Measurements from ENCODE around the gene TBC1D13. TPM values are rescaled to one million over a fixed set of nuclear protein-coding genes. Genes with fewer than 3 reads are reported as not detected.
"Not testable (repeated sequence)": the region's sequence is repeated elsewhere in the genome, so short reads cannot be mapped to it uniquely, and the experiment has no call there.

TBC1D13 gene
- polyA plus RNA-seq, 1 experiment = 31.9 TPM

DNA sequence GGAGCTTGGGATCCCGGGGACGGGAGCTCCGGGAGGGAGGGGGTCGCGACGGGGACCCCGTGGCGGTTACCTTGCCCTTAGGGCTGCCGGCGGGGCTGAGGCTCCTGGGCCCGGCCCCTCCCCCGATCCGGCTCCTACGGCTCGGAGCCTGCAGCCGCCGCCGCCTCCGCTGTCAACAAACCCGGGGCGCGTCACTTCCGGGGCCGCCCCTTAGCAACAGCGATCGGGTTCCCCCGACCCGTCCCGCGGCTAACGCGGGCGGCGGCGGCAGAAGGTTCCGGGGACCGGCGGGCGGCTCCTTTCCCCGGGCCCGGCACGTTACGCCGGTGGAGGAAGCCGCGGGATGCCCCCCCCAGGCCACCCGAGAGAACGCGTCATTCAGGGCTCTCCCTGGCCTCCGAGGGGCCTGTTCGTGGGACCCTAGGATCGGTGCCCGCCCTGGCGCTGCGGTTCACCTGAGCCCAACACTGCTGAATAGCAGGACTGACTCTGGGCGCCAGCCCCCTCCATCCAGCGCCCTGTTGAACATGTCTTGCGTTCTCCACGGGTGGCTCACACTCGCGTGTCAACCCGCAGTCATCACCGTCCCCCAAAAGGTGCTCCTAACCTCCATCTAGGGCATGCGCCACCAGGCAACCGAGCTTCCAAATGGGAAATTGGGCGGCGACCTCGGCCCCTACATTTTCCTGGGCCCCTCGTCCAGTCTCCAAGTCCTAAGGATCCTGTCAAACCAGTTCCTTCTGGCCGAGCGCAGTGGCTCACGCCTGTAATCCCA is 15.1 kb upstream of the TBC1D13 start, which contains the start of gene ZER1:
Gene ZER1, minus strand, starts transcription at position 183 of the 775 bp plus-strand sequence. CDS start 16,362 bp downstream, outside the sequence.
- POLR2A ChIA-PET = no interaction called here
- no peaks in the 10 kb centered on the region for H3K27me3 ChIP-seq (ENCODE audit: control insufficient read depth, insufficient read depth, low read length)
- peak within 1 kb of the TSS; percentile 69 for H3K4me3 ChIP-seq (ENCODE audit: low read depth, low read length)
- peak; percentile 20 for DNase-seq (ENCODE audit: low read depth)
- H3K36me3 ChIP-seq (ENCODE audit: control insufficient read depth, insufficient read depth, low read length) = peaks cover 1% of the 10 kb centered on the region; the same call in 1 of the 2 replicates
- CTCF ChIA-PET = interaction anchor here (0.6 to 1.7 kb wide), 3 partner anchors 10 to 46 kb away, joined by 3 to 5 read pairs (median 4); partner anchors contain the start of gene ENDOG
- TF ChIP-seq CTCF (IDR thresholded peaks at IDR 0.05; ENCODE audit: insufficient read depth, low read depth, low read length) = no peak

DNA sequence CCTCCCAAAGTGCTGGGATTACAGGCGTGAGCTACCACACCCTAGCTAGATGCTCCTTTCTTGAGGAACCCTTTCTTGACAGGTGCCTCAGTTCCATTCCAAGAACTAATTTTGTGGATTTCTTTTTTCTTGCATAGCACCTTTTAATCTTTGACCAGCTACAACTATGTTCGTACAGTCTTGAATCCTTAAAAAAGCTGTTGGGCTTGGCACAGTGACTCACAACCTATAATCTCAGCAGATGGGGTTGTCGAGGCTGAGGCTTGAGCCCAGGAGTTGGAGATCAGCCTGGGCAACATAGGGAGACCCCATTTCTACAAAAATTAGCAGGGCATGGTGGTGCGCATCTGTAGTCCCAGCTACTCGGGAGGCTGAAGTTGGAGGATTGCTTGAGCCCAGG is 14.0 kb upstream of the TBC1D13 start:
- no peak for TF ChIP-seq CTCF (IDR thresholded peaks at IDR 0.05; ENCODE audit: insufficient read depth, low read depth, low read length)
- ChIA-PET POLR2A (no interaction called here), CTCF (interaction anchor here (1.7 kb wide), 1 partner anchor 9 kb away, joined by 5 read pairs; no protein-coding TSS in a partner anchor)
- no peak for DNase-seq (ENCODE audit: low read depth)
- Histone ChIP-seq H3K27me3 (ENCODE audit: control insufficient read depth, insufficient read depth, low read length) (no peaks in the 10 kb centered on the region), H3K36me3 (ENCODE audit: control insufficient read depth, insufficient read depth, low read length) (peaks cover 1% of the 10 kb centered on the region; the same call in 1 of the 2 replicates), H3K4me3 (ENCODE audit: low read depth, low read length) (no peak overlapping the region)

GRCh38 chr9:128774804-128775203 is 12.2 kb upstream of the TBC1D13 start:
- CTCF ChIA-PET = no interaction called here
- POLR2A ChIA-PET = no interaction called here
- DNase-seq (ENCODE audit: low read depth) = no peak
- Histone ChIP-seq H3K27me3 (ENCODE audit: control insufficient read depth, insufficient read depth, low read length) (no peaks in the 10 kb centered on the region), H3K36me3 (ENCODE audit: control insufficient read depth, insufficient read depth, low read length) (no peaks in the 10 kb centered on the region), H3K4me3 (ENCODE audit: low read depth, low read length) (no peak overlapping the region)
- TF ChIP-seq CTCF (IDR thresholded peaks at IDR 0.05; ENCODE audit: insufficient read depth, low read depth, low read length) = no peak

DNA sequence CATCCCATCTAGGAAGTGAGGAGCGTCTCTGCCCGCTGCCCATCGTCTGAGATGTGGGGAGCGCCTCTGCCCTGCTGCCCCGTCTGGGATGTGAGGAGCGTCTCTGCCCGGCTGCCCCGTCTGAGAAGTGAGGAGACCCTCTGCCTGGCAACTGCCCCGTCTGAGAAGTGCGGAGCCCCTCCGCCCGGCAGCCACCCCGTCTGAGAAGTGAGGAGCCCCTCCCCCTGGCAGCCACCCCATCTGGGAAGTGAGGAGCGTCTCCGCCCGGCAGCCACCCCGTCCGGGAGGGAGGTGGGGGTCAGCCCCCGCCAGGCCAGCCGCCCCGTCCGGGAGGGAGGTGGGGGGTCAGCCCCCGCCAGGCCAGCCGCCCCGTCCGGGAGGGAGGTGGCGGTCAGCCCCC is 7.0 kb upstream of the TBC1D13 start:
- POLR2A ChIA-PET; DNase-seq (ENCODE audit: low read depth); CTCF ChIA-PET: not testable (repeated sequence)

GRCh38 chr9:128781187-128782070 is 5.6 kb upstream of the TBC1D13 start:
- DNase-seq (ENCODE audit: low read depth) = no peak
- CTCF ChIA-PET = interaction anchor here (0.9 to 2.1 kb wide), 3 partner anchors 8 to 147 kb away, joined by 3 to 5 read pairs (median 4); partner anchors contain the start of gene ENDOG
- TF ChIP-seq CTCF (IDR thresholded peaks at IDR 0.05; ENCODE audit: insufficient read depth, low read depth, low read length) = no peak
- H3K36me3 ChIP-seq (ENCODE audit: control insufficient read depth, insufficient read depth, low read length) = no peaks in the 10 kb centered on the region
- POLR2A ChIA-PET = no interaction called here
- no peaks in the 10 kb centered on the region for H3K27me3 ChIP-seq (ENCODE audit: control insufficient read depth, insufficient read depth, low read length)
- no peak overlapping the region for H3K4me3 ChIP-seq (ENCODE audit: low read depth, low read length)

More for the DNA sequence above, 7.0 kb upstream of the TBC1D13 start:
- H3K4me3 ChIP-seq (ENCODE audit: low read depth, low read length); H3K27me3 ChIP-seq (ENCODE audit: control insufficient read depth, insufficient read depth, low read length); H3K36me3 ChIP-seq (ENCODE audit: control insufficient read depth, insufficient read depth, low read length): not testable (repeated sequence)

All from BJ (cell line).